Fibroblast of upper back skin (primary cell): ENCODE measurements around the gene IDI1.
"Not testable (repeated sequence)": the region's sequence is repeated elsewhere in the genome, so short reads cannot be mapped to it uniquely, and the experiment has no call there.

ENCODE experiments used
- DNase-seq: peaks from one replicate; pipeline ENCODE4 v3.0.0-alpha.2; 2013

Gene IDI1

GRCh38 chr10:1048732-1049424 is at the start of gene IDI1:
Gene IDI1, minus strand, starts transcription at chr10:1049119. Its CDS starts 116 bp downstream, at chr10:1049003.
- DNase-seq = peak; percentile 99

- DNase-seq = no peak
Measured at GRCh38 chr10:1097436-1097835, 48.5 kb upstream of the IDI1 start.

- no peak for DNase-seq
Measured at GRCh38 chr10:1096287-1096889, 47.5 kb upstream of the IDI1 start.

- no peak for DNase-seq
Measured at GRCh38 chr10:1095498-1095897, 46.6 kb upstream of the IDI1 start.

- DNase-seq = no peak
Measured at GRCh38 chr10:1094112-1095057, 45.5 kb upstream of the IDI1 start.

GRCh38 chr10:1093696-1094095 is 44.8 kb upstream of the IDI1 start:
- no peak for DNase-seq

- DNase-seq = no peak
Measured at GRCh38 chr10:1090696-1091095, 41.8 kb upstream of the IDI1 start.

GRCh38 chr10:1089017-1089689 is 40.2 kb upstream of the IDI1 start:
- no peak for DNase-seq

GRCh38 chr10:1086787-1087186 is 37.9 kb upstream of the IDI1 start:
- no peak for DNase-seq

GRCh38 chr10:1085258-1085657 is 36.3 kb upstream of the IDI1 start:
- DNase-seq = no peak

GRCh38 chr10:1084011-1084950 is 35.4 kb upstream of the IDI1 start:
- DNase-seq = no peak

GRCh38 chr10:1083581-1083980 is 34.7 kb upstream of the IDI1 start:
- no peak for DNase-seq

- DNase-seq = no peak
Measured at GRCh38 chr10:1078668-1079067, 29.7 kb upstream of the IDI1 start.

- no peak for DNase-seq
Measured at GRCh38 chr10:1074748-1075308, 25.9 kb upstream of the IDI1 start.

- no peak for DNase-seq
Measured at GRCh38 chr10:1074052-1074747, 25.3 kb upstream of the IDI1 start.

GRCh38 chr10:1070919-1071318 is 22.0 kb upstream of the IDI1 start:
- DNase-seq = peak; percentile 10

GRCh38 chr10:1068380-1069361 is 19.8 kb upstream of the IDI1 start:
- DNase-seq = no peak

- not testable (repeated sequence) for DNase-seq
Measured at GRCh38 chr10:1066734-1067133, 17.8 kb upstream of the IDI1 start.

GRCh38 chr10:1064964-1065247 is 16.0 kb upstream of the IDI1 start:
- no peak for DNase-seq
